HG03196 (cell line): ENCODE data around the gene CMPK2.

Source experiments
- ATAC-seq: cut with Tn5 transposase; IDR thresholded peaks from one replicate; pipeline ENCODE4 v1.9.1; 2021; ENCODE audit not compliant: unreplicated experiment

The CMPK2 gene

DNA sequence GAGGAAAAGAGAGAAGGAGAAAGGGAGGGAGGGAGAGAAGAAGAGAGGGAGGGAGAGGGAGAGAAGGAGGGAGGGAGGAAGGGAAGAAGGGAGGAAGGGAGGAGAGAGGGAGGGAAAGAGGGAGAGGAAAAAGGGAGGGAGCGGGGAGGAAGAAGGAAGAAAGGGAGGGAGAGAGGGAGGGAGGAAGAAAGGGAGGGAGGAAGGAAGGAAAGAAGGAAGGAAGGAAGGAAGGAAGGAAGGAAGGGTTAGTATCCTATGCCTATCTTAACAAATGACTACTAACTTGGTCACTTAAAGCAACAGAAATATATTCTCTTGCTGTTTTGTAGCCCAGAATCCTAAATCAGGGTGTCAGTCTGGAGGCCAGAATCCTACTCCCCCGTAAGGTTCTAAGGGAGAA is 52.1 kb downstream of the CMPK2 start:
- ATAC-seq: no peak

- ATAC-seq: no peak
These were observed 52.7 kb downstream of the CMPK2 start for GRCh38 chr2:6812857-6813530.

DNA sequence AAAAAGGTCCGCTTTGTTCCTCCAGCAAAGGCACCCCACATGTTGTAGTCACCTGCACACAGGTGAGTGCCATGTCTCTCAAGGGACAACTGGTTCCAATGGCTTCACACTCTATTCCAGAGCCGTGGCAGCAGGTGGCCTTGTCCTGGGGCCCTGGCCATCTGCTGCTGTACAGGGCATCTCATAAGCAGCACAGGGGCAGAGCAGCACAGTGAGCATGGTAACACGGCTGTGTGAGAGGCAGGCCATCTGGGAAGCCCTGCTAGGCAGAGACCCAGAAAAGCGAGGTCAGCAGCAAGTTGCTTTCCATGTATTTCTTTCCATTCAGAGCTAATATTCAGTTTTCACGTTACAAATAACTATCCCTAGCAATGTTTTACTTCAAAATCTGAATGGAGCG is 54.7 kb downstream of the CMPK2 start:
- ATAC-seq: no peak

GRCh38 chr2:6808426-6808825 is 57.3 kb downstream of the CMPK2 start:
- ATAC-seq: no peak

DNA sequence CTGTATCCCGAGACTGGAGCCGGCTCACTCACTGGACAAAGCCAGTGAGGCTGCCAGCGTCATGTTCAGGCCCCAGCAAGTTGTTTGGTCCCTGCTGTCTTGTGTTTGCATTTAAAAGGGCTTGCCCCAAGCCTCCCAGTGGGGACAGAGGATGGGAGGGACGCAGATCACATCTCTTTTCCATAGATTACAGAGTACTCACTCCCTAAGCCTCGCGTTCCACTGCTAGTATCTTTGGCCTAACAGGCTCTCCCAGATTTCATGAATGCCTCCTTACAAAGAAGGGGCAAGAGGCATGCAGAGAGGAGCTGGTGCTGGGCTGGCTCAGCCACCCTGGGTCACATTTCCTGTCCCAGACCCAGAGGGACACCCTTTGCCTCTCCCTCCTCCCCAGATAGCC is 59.1 kb downstream of the CMPK2 start:
- ATAC-seq: no peak

DNA sequence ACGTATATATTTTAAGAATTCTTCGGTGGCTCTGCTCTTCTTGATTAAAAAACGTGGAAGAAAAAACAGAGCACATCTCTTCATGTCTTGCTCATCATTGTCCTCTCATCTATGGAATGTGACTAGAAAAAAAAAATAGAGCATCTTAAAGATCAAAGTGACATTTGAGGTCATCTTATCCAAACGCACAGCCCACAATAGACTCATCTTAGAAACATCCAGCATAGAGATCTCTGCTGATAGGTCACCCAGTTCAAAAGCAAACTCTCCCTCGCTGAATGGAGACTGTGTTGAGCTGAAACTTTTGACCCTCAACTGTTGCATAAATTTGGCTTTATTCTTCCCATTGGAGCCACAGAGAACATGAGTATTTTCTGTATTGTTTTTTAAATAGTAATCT is 65.2 kb downstream of the CMPK2 start:
- no peak for ATAC-seq
